Neuronal stem cell (in vitro differentiated cells): ENCODE data around the gene PILRB. TPM values are rescaled to one million over a fixed set of nuclear protein-coding genes. Genes with fewer than 3 reads are reported as not detected.

ENCODE experiments used
- DNase-seq: peaks from one replicate; pipeline ENCODE4 v3.0.0-alpha.2; 2013; ENCODE audit warnings: low spot score
- H2AFZ ChIP-seq: one replicate; pipeline ENCODE4 v1.6.1; 2013; ENCODE audit warnings: mild to moderate bottlenecking, low read length, inconsistent platforms
- H2AK5ac ChIP-seq: 2 replicates; pipeline ENCODE4 v1.6.1; 2013; ENCODE audit warnings: low read depth, mild to moderate bottlenecking, inconsistent platforms, low read length, moderate library complexity, mixed read lengths
- H2BK120ac ChIP-seq: 2 replicates; pipeline ENCODE4 v1.6.1; 2013; ENCODE audit warnings: low read depth, mild to moderate bottlenecking, inconsistent platforms, low read length, moderate library complexity, mixed read lengths
- H2BK12ac ChIP-seq: one replicate; pipeline ENCODE4 v1.6.1; 2013; ENCODE audit warnings: low read length, inconsistent platforms
- H2BK15ac ChIP-seq: 2 replicates; pipeline ENCODE4 v1.6.1; 2013; ENCODE audit warnings: mild to moderate bottlenecking, low read length, inconsistent platforms, mixed read lengths
- H2BK5ac ChIP-seq: one replicate; pipeline ENCODE4 v1.6.1; 2013; ENCODE audit warnings: inconsistent platforms, mild to moderate bottlenecking, low read length, moderate library complexity
- H3K14ac ChIP-seq: one replicate; pipeline ENCODE4 v1.6.1; 2013; ENCODE audit warnings: low read length, inconsistent platforms
- H3K18ac ChIP-seq: 2 replicates; pipeline ENCODE4 v1.6.1; 2013; ENCODE audit warnings: low read length, inconsistent platforms
- H3K23ac ChIP-seq: 2 replicates; pipeline ENCODE4 v1.6.1; 2013; ENCODE audit warnings: low read depth, mild to moderate bottlenecking, mixed read lengths, low read length, inconsistent platforms; ENCODE audit not compliant: poor library complexity
- H3K27ac ChIP-seq: replicated peaks from 3 replicates; pipeline ENCODE4 v1.5.1; 2013; ENCODE audit warnings: low read length, inconsistent platforms
- H3K27me3 ChIP-seq, 3 experiments: 2 replicates each; pipeline ENCODE4 v1.6.1; 2013; ENCODE audit warnings: low read length in 3 of 3, mild to moderate bottlenecking in 2 of 3, inconsistent platforms in 1 of 3, low read depth in 1 of 3, mixed read lengths in 1 of 3, moderate library complexity in 1 of 3; ENCODE audit not compliant: control insufficient read depth in 3 of 3, insufficient read depth in 3 of 3
- H3K36me3 ChIP-seq, 2 donors: replicated peaks in 1 of 2; 2 replicates each; pipeline ENCODE4 v1.6.1; 2013; ENCODE audit warnings: low read length in 2 of 2; ENCODE audit not compliant: control insufficient read depth in 2 of 2, insufficient read depth in 2 of 2
- H3K4ac ChIP-seq: 2 replicates; pipeline ENCODE4 v1.6.1; 2013; ENCODE audit warnings: inconsistent platforms, mild to moderate bottlenecking, low read length, moderate library complexity
- H3K4me1 ChIP-seq, 2 donors: 1 replicate in 1 of 2; 2 replicates in 1 of 2; pipeline ENCODE4 v1.6.1; 2013; ENCODE audit warnings: low read length in 2 of 2, low read depth in 1 of 2; ENCODE audit not compliant: control insufficient read depth in 2 of 2, insufficient read depth in 1 of 2
- H3K4me2 ChIP-seq: one replicate; pipeline ENCODE4 v1.6.1; 2013; ENCODE audit warnings: mild to moderate bottlenecking, low read length, inconsistent platforms; ENCODE audit not compliant: insufficient read depth, poor library complexity, severe bottlenecking
- H3K4me3 ChIP-seq, 2 donors: 2 replicates each; pipeline ENCODE4 v1.5.1; 2013; ENCODE audit warnings: low read length in 2 of 2, mild to moderate bottlenecking in 2 of 2, inconsistent platforms in 1 of 2, moderate library complexity in 1 of 2
- H3K79me1 ChIP-seq: one replicate; pipeline ENCODE4 v1.6.1; 2013; ENCODE audit warnings: low read depth, mild to moderate bottlenecking, inconsistent platforms, low read length, moderate library complexity
- H3K9ac ChIP-seq: one replicate; pipeline ENCODE4 v1.6.1; 2013; ENCODE audit warnings: mild to moderate bottlenecking, low read depth, low read length, inconsistent platforms; ENCODE audit not compliant: poor library complexity
- H3K9me3 ChIP-seq, 2 donors: replicated peaks in 1 of 2; 2 replicates each; pipeline versions ENCODE3 to v1.6.1; 2013; ENCODE audit warnings: low read length in 2 of 2, mild to moderate bottlenecking in 2 of 2, inconsistent platforms in 1 of 2, low read depth in 1 of 2, mixed read lengths in 1 of 2, moderate library complexity in 1 of 2; ENCODE audit not compliant: control insufficient read depth in 2 of 2, insufficient read depth in 1 of 2
- H4K8ac ChIP-seq: one replicate; pipeline ENCODE4 v1.6.1; 2013; ENCODE audit warnings: low read depth, mild to moderate bottlenecking, inconsistent platforms, low read length, moderate library complexity
- H4K91ac ChIP-seq: one replicate; pipeline ENCODE4 v1.6.1; 2013; ENCODE audit warnings: low read length, low read depth, mild to moderate bottlenecking, inconsistent platforms; ENCODE audit not compliant: poor library complexity
- WGBS, 2 donors: extraction: QIAGEN DNeasy Blood & Tissue Kit; methylation state at CpG; one replicate each; pipeline ENCODE4 v1.1.7; 2013; ENCODE audit warnings: missing lambda C conversion rate in 2 of 2, mixed read lengths in 1 of 2; ENCODE audit not compliant: insufficient read length in 2 of 2, insufficient replicate concordance in 1 of 2; ENCODE audit errors: extremely low coverage in 2 of 2; 5-methylcytosine and 5-hydroxymethylcytosine counted together
- small RNA-seq: library from polyadenylated mRNA; stranded (forward); fragments of <200 nt; extraction: miRNeasy Mini kit (QIAGEN cat#:217004); gene quantifications from one replicate; pipeline ENCODE3, GENCODE V24; 2013; ENCODE audit not compliant: insufficient read depth

Gene PILRB

GRCh38 chr7:100415448-100415847, 57.5 kb downstream of the PILRB start:
- Histone ChIP-seq H3K9me3 (no peaks in the 10 kb centered on the region), H2BK120ac (no peak overlapping the region), H3K79me1 (no peaks in the 10 kb centered on the region), H2BK12ac (no peak overlapping the region), H3K23ac (no peak overlapping the region), H3K9ac (no peak overlapping the region), H2AFZ (no peak overlapping the region), H3K4me3 (no peak overlapping the region), H3K4ac (no peak overlapping the region), H3K14ac (no peak overlapping the region), H3K4me1 (peaks cover 0 to 4% of the 10 kb centered on the region in 2 donors), H2BK15ac (no peak overlapping the region), H3K18ac (no peak overlapping the region), H2AK5ac (no peak overlapping the region), H2BK5ac (no peak overlapping the region), H3K27ac (no peak overlapping the region), H4K8ac (no peak overlapping the region), H3K27me3 (peaks cover 0 to 1% (median 0%) of the 10 kb centered on the region in 3 experiments), H3K4me2 (no peak overlapping the region), H3K36me3 (no peaks in the 10 kb centered on the region), H4K91ac (no peak overlapping the region)
- WGBS, 2 donors: no CpG with 5 or more reads among the region's 5 CpGs
- DNase-seq: no peak

Small RNA genes within 50 kb of the gene (small RNA-seq; reads per million reads assigned to genes)
- not detected for gene RF00019
